Measurements from ENCODE around the gene C18orf32. TPM values are rescaled to one million over a fixed set of nuclear protein-coding genes. Genes with fewer than 3 reads are reported as not detected.

The C18orf32 gene
- total and polyA plus RNA-seq, 2 donors (not counting 1 experiment from before 2014, with no cell fraction given): 20.8 to 36.3 TPM

DNA sequence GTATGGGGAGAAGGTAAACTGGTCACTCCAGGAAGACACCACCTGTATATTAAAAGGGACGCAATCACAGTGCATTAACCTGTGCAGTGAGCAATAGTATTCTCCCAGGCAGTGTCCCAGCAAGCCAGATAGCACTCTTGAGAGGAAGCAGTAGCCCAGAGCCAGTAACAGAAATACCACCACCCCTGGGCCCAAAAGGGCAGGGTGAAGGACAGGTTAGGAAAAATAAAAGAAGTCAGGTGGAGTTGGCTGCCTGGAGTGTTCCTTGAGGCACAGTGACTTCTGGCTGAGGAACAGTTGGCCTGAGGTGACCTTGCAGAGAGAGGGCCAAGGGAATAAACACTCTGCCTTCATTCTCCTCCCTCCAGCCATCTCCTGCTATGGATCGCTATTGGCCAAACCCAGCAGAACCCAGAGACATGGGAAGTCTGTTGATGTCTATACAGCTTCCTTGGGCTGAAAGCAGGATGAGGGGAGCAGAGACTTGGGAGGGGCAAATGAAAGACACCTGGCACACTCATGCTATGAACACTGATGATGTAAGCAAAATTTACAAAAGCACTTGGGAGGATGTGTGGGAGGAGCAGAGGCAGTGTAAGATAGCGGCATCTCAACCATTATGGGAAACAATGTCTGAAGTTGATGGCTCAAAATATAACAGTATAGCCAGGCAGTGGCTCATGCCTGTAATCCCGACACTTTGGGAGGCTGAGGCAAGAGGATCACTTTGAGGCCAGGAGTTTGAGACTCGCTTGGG is 7.5 kb downstream of the C18orf32 start:
- H3K27me3 ChIP-seq (replicated peaks in 1 of 4; ENCODE audit: control extremely low read depth in 1 of 4, control insufficient read depth in 3 of 4, insufficient read depth in 4 of 4, low read length in 3 of 4): no peaks in the 10 kb centered on the region
- ChIA-PET CTCF (no interaction called here), POLR2A (no interaction called here)
- Mint-ChIP-seq H3K27me3 (no peaks in the 10 kb centered on the region), H3K4me1 (peaks cover 19% of the 10 kb centered on the region), H3K4me3 (no peak overlapping the region), H3K27ac (no peak overlapping the region), H3K9me3 (ENCODE audit: insufficient read depth) (no peaks in the 10 kb centered on the region)
- DNase-seq (no peak), ATAC-seq (ENCODE audit: low read depth) (no peak)
- H3K79me2 ChIP-seq (ENCODE audit: control insufficient read depth, insufficient read depth, low read length): peaks cover 21% of the 10 kb centered on the region
- H4K20me1 ChIP-seq (ENCODE audit: control insufficient read depth, insufficient read depth, low read length, poor library complexity, severe bottlenecking): peaks cover 6% of the 10 kb centered on the region
- no peak overlapping the region for H3K27ac ChIP-seq (ENCODE audit: low read length in 2 of 2)
- no peak for TF ChIP-seq CTCF (IDR thresholded peaks at IDR 0.05)
- no peak for TF ChIP-seq EZH2 (IDR thresholded peaks at IDR 0.05; ENCODE audit: borderline replicate concordance, insufficient read depth, low read depth, low read length, poor library complexity, severe bottlenecking)
- H3K4me2 ChIP-seq (replicated peaks; ENCODE audit: low read depth, low read length, poor library complexity, severe bottlenecking): no peak overlapping the region
- WGBS (ENCODE audit: insufficient coverage): 97% methylated on average over 3 of the region's 5 CpGs
- peaks cover 7 to 8% of the 10 kb centered on the region in 2 donors for H3K4me1 ChIP-seq (ENCODE audit: control insufficient read depth in 2 of 2, insufficient read depth in 2 of 2, low read length in 2 of 2)
- H2AFZ ChIP-seq (ENCODE audit: insufficient read depth, low read depth, low read length, poor library complexity, severe bottlenecking): no peak overlapping the region
- peaks cover 8 to 33% of the 10 kb centered on the region in 2 experiments for H3K36me3 ChIP-seq (replicated peaks in 1 of 2; ENCODE audit: control extremely low read depth in 1 of 2, control insufficient read depth in 1 of 2, extremely low read depth in 1 of 2, insufficient read depth in 2 of 2, low read length in 1 of 2)
- intact Hi-C loops (cut with micrococcal nuclease): no loop called here
- no peak overlapping the region for H3K9ac ChIP-seq (ENCODE audit: low read length)
- H3K4me3 ChIP-seq (ENCODE audit: control extremely low read depth in 1 of 5, extremely low read depth in 1 of 5, insufficient read depth in 1 of 5, low read depth in 2 of 5, low read length in 4 of 5): no peak overlapping the region
- no peaks in the 10 kb centered on the region for H3K9me3 ChIP-seq (ENCODE audit: control extremely low read depth in 1 of 3, control insufficient read depth in 2 of 3, insufficient read depth in 1 of 3, low read length in 2 of 3)

DNA sequence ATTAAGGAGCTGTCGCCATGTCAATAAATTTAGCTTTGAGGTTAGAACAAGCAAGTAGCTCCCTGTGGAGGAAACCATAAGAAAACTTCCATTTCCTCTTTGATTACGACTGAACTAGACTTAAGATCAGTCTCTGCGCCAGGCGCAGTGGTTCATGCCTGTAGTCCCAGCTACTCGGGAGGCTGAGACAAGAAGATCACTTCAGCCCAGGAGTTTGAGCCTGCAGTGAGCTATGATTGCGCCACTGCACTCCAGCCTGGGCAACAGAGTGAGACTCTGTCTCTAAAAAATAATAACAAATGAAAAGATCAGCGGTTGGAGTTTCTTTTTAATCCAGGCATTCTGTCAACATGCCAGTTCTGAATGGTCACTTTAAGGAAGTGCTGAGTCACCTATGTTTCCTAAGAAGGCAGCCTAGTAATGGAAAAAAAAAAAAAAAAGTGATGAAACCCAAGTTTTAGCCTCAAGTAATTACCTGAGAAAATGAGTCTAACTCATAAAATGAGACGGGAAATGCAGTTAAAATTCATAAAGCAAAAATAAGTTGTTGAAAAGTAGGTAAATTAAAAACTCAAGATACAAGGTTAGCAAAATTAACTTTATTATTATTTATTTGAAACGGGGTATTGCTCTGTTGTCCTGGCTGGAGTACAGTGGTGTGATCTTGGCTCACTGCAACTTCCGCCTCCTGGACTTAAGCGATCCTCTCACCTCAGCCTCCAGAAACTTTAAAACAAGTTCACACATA is 10.2 kb downstream of the C18orf32 start:
- H3K27ac ChIP-seq (ENCODE audit: low read length in 2 of 2): no peak overlapping the region
- ChIA-PET POLR2A (interaction anchor here (0.5 kb wide), 1 partner anchor 10 kb away, joined by 6 read pairs; no protein-coding TSS in a partner anchor), CTCF (interaction anchor here (1.0 kb wide), 1 partner anchor 10 kb away, joined by 4 read pairs; the partner anchor contains the start of gene C18orf32)
- no peak overlapping the region for H3K4me2 ChIP-seq (replicated peaks; ENCODE audit: low read depth, low read length, poor library complexity, severe bottlenecking)
- H4K20me1 ChIP-seq (ENCODE audit: control insufficient read depth, insufficient read depth, low read length, poor library complexity, severe bottlenecking): no peaks in the 10 kb centered on the region
- intact Hi-C loops (cut with micrococcal nuclease): no loop called here
- no peaks in the 10 kb centered on the region for H3K27me3 Mint-ChIP-seq
- 6% methylated on average over 4 of the region's 11 CpGs for WGBS (ENCODE audit: insufficient coverage)
- no peak overlapping the region for H3K9ac ChIP-seq (ENCODE audit: low read length)
- H3K27ac Mint-ChIP-seq: no peak overlapping the region
- TF ChIP-seq CTCF (IDR thresholded peaks at IDR 0.05): no peak
- TF ChIP-seq EZH2 (IDR thresholded peaks at IDR 0.05; ENCODE audit: borderline replicate concordance, insufficient read depth, low read depth, low read length, poor library complexity, severe bottlenecking): no peak
- DNase-seq: no peak
- H2AFZ ChIP-seq (ENCODE audit: insufficient read depth, low read depth, low read length, poor library complexity, severe bottlenecking): no peak overlapping the region
- peaks cover 5 to 7% of the 10 kb centered on the region in 2 donors for H3K4me1 ChIP-seq (ENCODE audit: control insufficient read depth in 2 of 2, insufficient read depth in 2 of 2, low read length in 2 of 2)
- no peaks in the 10 kb centered on the region for H3K9me3 ChIP-seq (ENCODE audit: control extremely low read depth in 1 of 3, control insufficient read depth in 2 of 3, insufficient read depth in 1 of 3, low read length in 2 of 3)
- ATAC-seq (ENCODE audit: low read depth): no peak
- no peak overlapping the region for H3K4me3 ChIP-seq (ENCODE audit: control extremely low read depth in 1 of 5, extremely low read depth in 1 of 5, insufficient read depth in 1 of 5, low read depth in 2 of 5, low read length in 4 of 5)
- no peaks in the 10 kb centered on the region for H3K27me3 ChIP-seq (replicated peaks in 1 of 4; ENCODE audit: control extremely low read depth in 1 of 4, control insufficient read depth in 3 of 4, insufficient read depth in 4 of 4, low read length in 3 of 4)
- peaks cover 11% of the 10 kb centered on the region for H3K4me1 Mint-ChIP-seq
- no peak overlapping the region for H3K4me3 Mint-ChIP-seq
- peaks cover 8 to 17% of the 10 kb centered on the region in 2 experiments for H3K36me3 ChIP-seq (replicated peaks in 1 of 2; ENCODE audit: control extremely low read depth in 1 of 2, control insufficient read depth in 1 of 2, extremely low read depth in 1 of 2, insufficient read depth in 2 of 2, low read length in 1 of 2)
- H3K79me2 ChIP-seq (ENCODE audit: control insufficient read depth, insufficient read depth, low read length): peaks cover 4% of the 10 kb centered on the region
- H3K9me3 Mint-ChIP-seq (ENCODE audit: insufficient read depth): peaks cover 1% of the 10 kb centered on the region

Measured in B cell (primary cell).